DLD1 (cell line): ENCODE results near the gene CDC20B.
"Not testable (repeated sequence)": the region's sequence is repeated elsewhere in the genome, so short reads cannot be mapped to it uniquely, and the experiment has no call there.

Source experiments
- in situ Hi-C: cut with HindIII; loops from 2 replicates; pipeline ENCODE4 v1.10.0; 2017; ENCODE audit warnings: low sequenced_read_pairs

Gene CDC20B

DNA sequence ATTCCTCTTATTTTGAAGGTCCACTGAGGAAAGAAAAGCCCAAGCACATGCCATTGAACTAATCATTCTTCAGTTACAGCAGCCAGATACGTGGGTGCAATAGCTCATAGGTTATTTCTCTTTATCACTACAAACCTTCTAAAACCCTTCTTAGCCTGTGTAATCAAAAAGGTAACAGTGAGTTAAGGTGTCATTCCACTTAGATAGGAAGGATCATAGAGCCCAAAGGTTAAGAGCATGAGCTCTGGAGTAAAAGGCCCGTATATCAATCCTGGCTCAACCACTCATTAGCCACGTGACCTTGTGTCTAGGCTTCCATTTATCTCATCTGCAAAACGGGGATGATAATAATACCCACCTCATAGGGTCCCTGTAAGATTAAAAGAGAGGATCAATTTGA is 10.3 kb downstream of the CDC20B start:
- in situ Hi-C loops, result no loop called here

GRCh38 chr5:55160493-55161209 is 12.3 kb downstream of the CDC20B start:
- in situ Hi-C loops, result no loop called here

GRCh38 chr5:55159763-55160492 is 13.0 kb downstream of the CDC20B start, which contains the start of gene GPX8:
Gene GPX8 (plus strand): TSS chr5:55160171. CDS start chr5:55160193, 22 bp downstream.
- in situ Hi-C loops, result no loop called here

GRCh38 chr5:55154873-55155272 is 18.1 kb downstream of the CDC20B start:
- in situ Hi-C loops, result no loop called here

DNA sequence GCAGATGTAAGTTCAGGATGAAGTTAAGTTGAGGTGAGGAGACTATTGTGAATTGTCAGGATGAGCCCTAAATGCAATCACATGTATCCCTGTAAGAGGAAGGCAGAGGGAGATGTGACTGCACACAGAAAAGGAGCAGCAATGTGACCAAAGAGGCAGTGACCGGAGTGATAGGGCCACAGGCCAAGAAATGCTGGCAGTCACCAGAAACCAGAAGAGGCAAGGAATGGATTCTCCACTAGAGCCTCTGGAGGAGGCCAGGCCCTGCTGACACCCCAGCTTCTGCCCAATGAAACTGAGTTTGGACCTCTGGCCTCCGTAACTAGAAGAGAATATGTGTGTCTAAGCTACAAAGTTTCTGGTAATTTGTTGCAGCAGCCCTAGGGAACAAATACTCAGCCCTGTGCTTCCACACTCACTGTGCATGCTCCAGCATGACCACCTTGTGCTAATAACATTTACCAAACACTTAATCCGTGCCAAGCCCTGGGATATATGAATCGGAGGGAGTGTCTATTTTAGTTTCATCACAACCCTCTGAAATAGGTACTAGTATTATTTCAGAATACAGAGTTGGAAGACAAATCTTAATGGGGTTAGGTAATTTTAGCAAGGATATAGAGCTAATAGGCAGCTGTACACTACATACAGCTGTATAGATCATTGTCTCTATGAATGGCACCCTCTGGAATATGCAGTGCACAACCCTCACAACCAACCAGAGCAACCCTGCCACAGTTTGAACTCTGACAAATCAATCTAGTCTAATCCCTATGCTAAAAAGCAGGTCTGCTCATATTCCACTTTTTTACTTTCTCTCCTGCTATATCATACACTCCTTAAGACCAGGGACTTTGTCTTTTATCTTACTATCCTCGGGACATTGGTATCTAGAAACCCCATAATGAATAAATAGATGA is 20.8 kb downstream of the CDC20B start:
- in situ Hi-C loops, result no loop called here

DNA sequence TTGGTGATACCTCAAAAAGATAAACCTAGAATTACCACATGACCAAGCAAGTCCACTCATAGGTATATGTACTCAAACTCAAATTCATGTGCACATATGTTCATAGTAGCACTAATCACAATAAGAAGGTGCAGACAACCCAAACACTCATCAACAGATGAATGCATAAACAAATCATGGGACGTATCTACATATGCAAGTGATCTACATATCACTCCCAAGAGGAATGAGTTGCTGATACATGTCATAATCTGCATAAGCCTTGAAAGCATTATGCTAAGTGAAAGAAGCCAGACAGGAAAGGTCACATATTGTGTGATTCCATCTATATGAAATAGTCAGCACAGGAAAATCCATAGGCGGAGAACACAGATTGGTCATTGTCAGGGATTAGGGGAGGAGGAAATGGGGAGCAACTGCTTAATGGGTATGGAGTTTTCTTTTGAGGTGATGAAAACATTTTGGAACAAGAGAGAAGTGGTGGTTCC is 23.6 kb downstream of the CDC20B start:
- in situ Hi-C loops, result no loop called here

DNA sequence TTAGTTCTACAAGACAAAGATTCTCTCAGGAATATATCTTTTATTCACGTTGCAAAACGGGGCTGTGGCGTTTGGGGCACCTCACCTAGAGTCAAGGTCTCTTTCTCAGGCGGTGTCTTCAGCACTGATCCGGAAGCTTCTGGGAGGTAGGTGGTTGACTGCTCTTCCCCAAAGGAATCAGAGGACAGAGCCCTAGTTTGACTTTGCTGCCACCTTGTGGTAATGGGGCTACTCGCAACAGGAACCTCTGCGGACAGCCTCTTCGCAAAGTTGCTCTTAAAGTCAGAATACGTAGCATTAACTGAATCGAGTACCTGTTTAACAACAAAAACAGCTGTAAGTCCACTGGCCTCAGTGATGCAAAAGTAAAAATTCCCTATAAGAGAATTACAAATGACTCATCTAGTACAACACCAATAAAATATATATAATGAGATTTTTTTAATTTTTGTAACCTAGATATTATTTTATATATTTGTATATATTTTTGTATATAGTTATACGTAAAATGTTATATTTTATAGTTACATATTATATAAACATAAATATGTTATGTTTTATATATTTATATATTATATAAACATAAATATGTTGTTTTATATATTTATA is 26.3 kb downstream of the CDC20B start:
- in situ Hi-C loops, result no loop called here

DNA sequence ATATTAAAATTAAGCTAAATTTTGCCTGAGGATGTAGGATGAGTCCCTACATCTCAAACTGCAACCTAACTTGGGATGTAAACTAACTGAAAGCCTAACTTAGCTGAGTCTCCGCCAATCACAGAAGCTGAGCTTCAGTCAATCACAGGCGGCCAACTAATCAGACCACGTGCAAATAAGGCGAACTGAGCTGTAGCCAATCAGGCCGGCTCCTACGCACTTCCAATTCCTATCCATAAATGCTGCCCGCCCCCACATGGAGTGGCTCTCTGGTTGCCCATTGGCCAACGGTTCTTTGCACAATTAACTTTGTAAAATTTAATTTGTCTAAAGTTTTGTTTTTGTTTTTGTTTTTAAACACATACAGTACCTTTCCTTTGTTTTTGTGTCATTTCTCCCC is 26.9 kb downstream of the CDC20B start:
- in situ Hi-C loops, result no loop called here

- in situ Hi-C loops, result no loop called here
These were observed 29.4 kb downstream of the CDC20B start for GRCh38 chr5:55143624-55144023.

DNA sequence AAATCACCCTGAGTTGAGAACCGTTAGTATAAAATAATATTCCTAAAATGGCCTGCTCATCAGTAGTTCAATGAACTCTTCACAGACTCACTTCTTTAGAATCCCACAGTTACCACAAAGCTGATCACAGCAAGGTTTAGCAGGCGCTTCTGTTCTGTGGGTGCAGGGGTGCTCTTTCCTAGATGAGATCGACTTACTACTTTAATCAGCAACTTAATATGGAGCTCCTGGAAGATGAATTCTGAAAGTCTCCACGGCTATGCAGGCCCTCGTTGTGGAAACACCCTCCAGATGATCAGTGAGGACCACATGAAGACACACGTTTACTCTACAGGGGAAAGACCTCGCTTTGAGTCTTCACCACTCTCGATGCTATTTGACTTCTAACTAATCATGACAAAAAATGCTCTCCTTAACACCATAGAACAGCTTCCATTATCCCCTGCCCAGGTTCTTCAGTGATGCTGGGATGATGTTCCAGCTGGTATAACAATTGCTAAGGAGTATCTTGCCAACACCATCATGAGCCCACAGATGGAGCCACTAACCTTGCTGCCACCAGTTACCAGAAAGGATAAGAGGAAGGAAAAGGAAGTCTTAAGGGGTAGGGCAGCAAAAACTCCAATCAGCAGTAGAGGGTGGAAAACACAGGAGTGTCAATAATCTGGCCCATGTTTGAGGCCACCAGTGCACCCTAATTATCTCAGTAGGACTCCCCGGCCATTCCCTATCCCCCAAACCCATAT is 30.9 kb downstream of the CDC20B start:
- in situ Hi-C loops, result no loop called here

DNA sequence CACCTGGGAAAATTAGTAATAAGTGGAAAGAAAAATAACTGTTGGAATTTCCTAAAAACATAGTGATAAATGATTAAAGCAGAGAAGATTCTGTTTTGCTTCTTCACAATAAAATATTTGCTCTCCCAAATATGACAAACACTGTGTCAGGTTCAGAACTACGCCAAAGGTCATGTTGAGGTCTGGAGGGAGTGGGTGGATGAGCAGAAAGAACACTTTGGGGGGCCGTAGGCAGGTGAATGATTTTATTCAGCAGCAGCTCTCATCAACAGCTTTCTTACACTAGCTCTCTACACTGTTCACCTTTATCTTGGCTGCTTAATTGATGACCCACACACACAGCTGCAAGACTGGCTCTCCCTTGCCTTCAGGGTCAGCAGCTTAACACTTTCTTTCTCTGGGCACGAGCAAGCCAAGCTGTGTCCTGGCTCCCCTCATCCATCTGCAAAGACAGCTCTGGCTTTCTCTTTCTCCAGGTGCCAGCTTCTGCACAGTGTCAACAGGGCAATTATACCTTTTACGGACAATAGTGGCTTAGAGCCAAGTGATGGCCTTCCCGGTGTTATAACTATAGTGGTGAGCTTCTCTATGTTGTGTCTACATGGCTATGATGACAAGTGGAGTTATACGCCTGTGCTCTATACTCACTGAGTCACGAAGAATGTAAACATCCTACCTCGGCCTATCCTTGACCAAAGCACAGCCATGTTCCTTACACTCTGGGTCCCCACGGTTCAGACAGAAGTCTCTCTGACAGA is 31.9 kb downstream of the CDC20B start:
- in situ Hi-C loops, result no loop called here

DNA sequence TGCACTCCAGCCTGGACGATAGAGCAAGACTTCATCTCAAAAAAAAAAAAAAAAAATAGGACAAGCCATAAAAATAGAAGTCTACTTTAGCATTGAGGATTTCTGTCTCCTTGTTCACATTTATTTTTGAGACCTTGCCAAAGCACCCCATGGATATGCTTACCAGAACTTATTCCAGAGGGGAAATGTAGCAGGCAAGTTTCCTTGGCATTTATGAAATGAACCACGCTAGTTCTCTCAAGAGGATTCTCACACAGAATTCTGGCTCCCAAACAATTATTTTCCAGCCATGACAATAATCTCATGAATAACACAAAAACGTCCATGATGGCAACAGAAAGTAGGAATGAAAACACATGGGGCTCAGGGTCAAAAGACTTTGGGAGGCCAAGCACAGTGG is 36.5 kb downstream of the CDC20B start:
- in situ Hi-C loops, result no loop called here

DNA sequence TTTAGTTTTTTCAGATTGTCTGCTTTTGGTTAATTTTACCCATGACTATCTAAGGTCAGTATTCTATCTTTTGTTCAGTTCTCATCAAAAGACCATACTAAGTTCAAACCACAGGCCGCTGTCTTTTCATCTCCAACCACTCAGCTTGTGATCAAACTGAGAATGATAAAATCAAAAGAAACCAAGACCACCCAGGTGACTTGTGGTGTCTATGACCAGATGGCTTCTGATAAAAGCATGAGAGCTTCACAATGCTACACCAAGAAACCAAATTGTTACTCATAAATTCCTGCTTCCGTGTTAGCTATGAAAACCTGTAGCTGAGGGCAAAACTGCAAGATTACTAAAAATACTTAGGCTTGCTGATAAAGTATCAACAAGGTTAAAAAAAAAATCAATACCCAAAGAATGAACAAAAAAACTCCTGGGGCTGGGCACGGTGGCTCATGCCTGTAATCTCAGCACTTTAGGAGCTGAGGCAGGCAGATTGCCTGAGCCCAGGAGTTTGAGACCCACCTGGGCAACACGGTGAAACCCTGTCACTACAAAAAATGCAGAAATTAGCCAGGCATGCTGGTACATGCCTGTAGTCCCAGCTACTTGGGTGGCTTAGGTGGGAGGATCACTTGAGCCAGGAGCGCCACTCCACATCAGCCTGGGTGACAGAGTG is 38.8 kb downstream of the CDC20B start:
- in situ Hi-C loops, result no loop called here

- in situ Hi-C loops, result no loop called here
These were observed 49.6 kb downstream of the CDC20B start for GRCh38 chr5:55123365-55123764.

DNA sequence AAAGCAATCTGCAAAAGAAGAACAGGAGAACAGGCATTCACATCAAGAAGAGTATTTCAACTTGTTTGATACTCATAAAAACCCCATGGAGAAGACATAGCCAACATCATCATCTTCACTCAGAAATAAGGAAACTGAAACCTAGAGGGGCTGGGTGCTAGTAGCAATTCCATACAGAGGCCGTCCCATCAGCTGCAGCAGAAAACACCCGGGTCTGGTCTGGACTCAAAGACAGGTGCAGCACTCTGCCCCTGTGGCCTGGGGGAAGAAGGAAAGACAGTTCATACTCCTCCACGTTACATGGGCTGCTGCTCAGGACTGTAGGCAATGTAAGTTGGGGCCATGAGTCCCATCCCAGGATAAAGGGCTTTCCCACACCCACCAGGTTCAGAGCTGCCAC is 58.9 kb downstream of the CDC20B start:
- in situ Hi-C loops, result no loop called here

- in situ Hi-C loops, result no loop called here
These were observed 59.6 kb downstream of the CDC20B start for GRCh38 chr5:55113327-55113726.

DNA sequence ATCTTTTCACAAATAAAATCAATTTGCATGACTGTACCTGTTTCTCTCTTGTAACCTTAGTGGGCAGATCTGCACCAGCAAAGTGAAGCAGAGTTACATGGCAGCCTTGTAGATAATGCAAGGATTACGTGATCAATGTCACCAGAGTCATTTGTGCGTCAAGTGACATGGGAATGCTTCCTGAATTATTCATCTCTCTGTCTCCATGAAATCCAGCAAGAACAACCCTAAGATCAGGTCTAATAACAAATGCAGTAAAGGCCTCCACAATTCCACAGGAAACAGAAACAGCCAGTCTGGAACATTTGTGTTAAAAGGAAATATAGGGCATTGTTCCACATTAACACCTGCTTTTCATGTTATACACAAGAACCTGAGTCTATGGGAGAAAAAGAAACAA is 62.8 kb downstream of the CDC20B start:
- in situ Hi-C loops, result no loop called here

DNA sequence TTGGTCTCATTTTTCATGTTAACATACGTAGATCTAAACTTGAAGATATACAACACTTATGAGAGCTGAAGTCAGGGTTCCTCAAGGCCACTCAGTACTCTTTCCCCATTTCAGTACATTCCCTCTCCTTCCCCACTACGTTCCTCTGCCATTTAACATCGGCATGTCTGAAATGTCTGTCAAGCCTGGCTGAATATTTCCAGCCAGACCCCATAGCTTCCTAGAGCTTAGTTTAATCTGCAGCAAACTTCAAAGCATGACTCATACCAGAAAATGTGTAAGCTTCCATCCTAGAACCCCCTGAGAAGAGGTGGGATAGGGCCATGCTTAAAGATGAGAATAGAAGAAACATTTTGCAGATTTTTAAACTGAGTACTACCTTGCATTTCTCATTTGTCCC is 64.3 kb downstream of the CDC20B start:
- in situ Hi-C loops, result no loop called here

GRCh38 chr5:55105976-55106375 is 67.0 kb downstream of the CDC20B start:
- in situ Hi-C loops, result not testable (repeated sequence)
